Heart right ventricle (tissue), 16 donors: Measurements from ENCODE around the gene ABCA13. TPM values are rescaled to one million over a fixed set of nuclear protein-coding genes. Genes with fewer than 3 reads are reported as not detected.

Experiments used
- ATAC-seq, 8 donors: fragments of 200-7000 bp; cut with Tn5 transposase; one replicate each; pipeline ENCODE4 v1.9.1; 2020; ENCODE audit warnings: mild to moderate bottlenecking in 8 of 8, moderate library complexity in 8 of 8, moderate number of reproducible peaks in 1 of 8
- DNase-seq, 2 donors: peaks; one replicate each; pipeline ENCODE4 v3.0.0-alpha.2; 2020
- H3K27ac ChIP-seq, 10 donors: fragments of 200-600 bp; sonication (generic) in 2 of 10; one replicate each; pipeline versions ENCODE4 v1.5.0 to v1.8.0; 2020 to 2022; ENCODE audit warnings: mild to moderate bottlenecking in 3 of 10
- H3K27me3 ChIP-seq, 7 donors: fragments of 200-600 bp; one replicate each; pipeline ENCODE4 v1.8.0; 2021 to 2022; ENCODE audit warnings: mild to moderate bottlenecking in 2 of 7
- H3K36me3 ChIP-seq, 9 donors: fragments of 200-600 bp; sonication (generic) in 1 of 9; one replicate each; pipeline versions ENCODE4 v1.5.0 to v1.8.0; 2020 to 2022; ENCODE audit warnings: mild to moderate bottlenecking in 2 of 9
- H3K4me1 ChIP-seq, 9 donors: fragments of 200-600 bp; sonication (generic) in 1 of 9; one replicate each; pipeline versions ENCODE4 v1.5.0 to v1.8.0; 2020 to 2022; ENCODE audit warnings: mild to moderate bottlenecking in 4 of 9
- H3K4me3 ChIP-seq, 10 donors: fragments of 200-600 bp; sonication (generic) in 2 of 10; one replicate each; pipeline versions ENCODE4 v1.5.0 to v1.8.0; 2020 to 2022; ENCODE audit warnings: mild to moderate bottlenecking in 7 of 10, moderate library complexity in 2 of 10
- H3K9me3 ChIP-seq, 11 donors: fragments of 200-600 bp in 10 of 11; sonication (generic) in 2 of 11; one replicate each; pipeline versions ENCODE4 v1.5.0 to v1.8.0; 2013 to 2022; ENCODE audit warnings: mild to moderate bottlenecking in 2 of 11, control low read depth in 1 of 11, moderate library complexity in 1 of 11
- WGBS, 2 donors: extraction: QIAGEN DNeasy Blood & Tissue Kit; methylation state at CpG; one replicate each; pipeline ENCODE4 v1.1.7; 2013; ENCODE audit warnings: inconsistent platforms in 1 of 2; 5-methylcytosine and 5-hydroxymethylcytosine counted together
- intact Hi-C, 10 donors: fragments of 100-400 bp; cut with DNase I; formaldehyde crosslinking; loops; one replicate each; pipeline versions ENCODE4 v1.11.1 to v1.14.2; 2022
- polyA plus RNA-seq, 2 donors: library from polyadenylated mRNA; stranded (reverse); fragments of 200-250 nt; gene quantifications; one replicate each; pipeline ENCODE4 v1.2.3, GENCODE V29; 2013
- total RNA-seq, 10 donors: library from RNA; stranded (reverse); fragmentation: NEBNext Ultra II Directional in 3 of 10; extraction: Animal tissue kit (Norgen Biotek cat#: 25700) in 3 of 10; gene quantifications; one replicate each; pipeline versions ENCODE4 v1.2.1 to v1.2.4, GENCODE V29; 2021 to 2023
- TF ChIP-seq, protein P1 (sequence below), 9 donors: fragments of 200-600 bp; sonication (generic) in 2 of 9; IDR thresholded peaks; one replicate each; pipeline versions ENCODE4 v1.5.0 to v1.8.0; 2021 to 2022; ENCODE audit warnings: antibody characterized with exemption in 9 of 9, mild to moderate bottlenecking in 5 of 9, moderate library complexity in 1 of 9
- donor health status: Arrhythmogenic right ventricular cardiomyopathy.
- donor health status: ischemic (EF 13 %, LVEDD 7.1; RV severe dilation, severe dysfunction).
- donor health status: healthy with polysubstance abuse.
- donor health status: DM: no; HTN: yes; CAD: no.
- donor health status: DM: no; HTN: no; CAD: no.
- donor health status: ischemic (EF 25% LVEDD 6.9; RV normal size, moderate dysfunction).
- donor health status: ischemic (EF 25% LVEDD 5.7; RV mildly dilated, moderate dysfunction).
- donor health status: healthy.
- donor health status: DM: yes; HTN: yes; CAD: no.
- donor health status: Ischemic cardiomyopathy.
- donor health status: ischemic (EF 35%, LVEDD 5.7; RV mildly dilated, moderate dysfunction).
- donor health status: nonischemic (EF 11% LVEDD 7.7; RV severe dilation, severe dysfunction).
- donor health status: DM: yes; HTN: yes; CAD: no.
- donor health status: PGD.
- donor health status: ischemic (EF 29% LVEDD 5.4; RV normal size, mild dysfunction).
- donor health status: nonischemic (EF 23%, LVEDD 6.1; RV moderate dilation, normal function).

Gene ABCA13
- total and polyA plus RNA-seq, 12 donors, result 0.01 to 0.37 (median 0.06) TPM; not detected in 1

DNA sequence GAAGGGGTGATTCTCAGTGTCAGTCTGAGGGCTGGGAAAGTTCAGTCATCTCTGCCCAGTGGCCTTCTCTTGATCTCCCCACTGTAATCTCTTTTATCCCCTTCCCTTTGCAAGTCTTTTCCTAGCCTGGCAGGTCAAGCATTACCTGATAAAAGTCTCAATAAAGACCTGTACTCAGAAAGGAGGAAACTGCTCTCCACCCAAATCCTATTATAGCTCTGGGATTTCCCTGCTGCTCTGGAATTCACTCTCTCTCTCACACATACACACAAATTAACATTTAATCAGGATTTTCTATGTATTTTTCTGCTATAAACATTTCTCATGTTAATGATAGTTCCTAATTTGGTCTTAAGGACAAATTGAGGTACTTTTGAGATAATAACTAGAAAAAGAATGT is 46.5 kb downstream of the ABCA13 start:
- H3K36me3 ChIP-seq, result no peaks in the 10 kb centered on the region
- ATAC-seq (no peak), DNase-seq (no peak)
- no peaks in the 10 kb centered on the region for H3K27me3 ChIP-seq
- no peaks in the 10 kb centered on the region for H3K4me1 ChIP-seq
- TF ChIP-seq, protein P1, sequence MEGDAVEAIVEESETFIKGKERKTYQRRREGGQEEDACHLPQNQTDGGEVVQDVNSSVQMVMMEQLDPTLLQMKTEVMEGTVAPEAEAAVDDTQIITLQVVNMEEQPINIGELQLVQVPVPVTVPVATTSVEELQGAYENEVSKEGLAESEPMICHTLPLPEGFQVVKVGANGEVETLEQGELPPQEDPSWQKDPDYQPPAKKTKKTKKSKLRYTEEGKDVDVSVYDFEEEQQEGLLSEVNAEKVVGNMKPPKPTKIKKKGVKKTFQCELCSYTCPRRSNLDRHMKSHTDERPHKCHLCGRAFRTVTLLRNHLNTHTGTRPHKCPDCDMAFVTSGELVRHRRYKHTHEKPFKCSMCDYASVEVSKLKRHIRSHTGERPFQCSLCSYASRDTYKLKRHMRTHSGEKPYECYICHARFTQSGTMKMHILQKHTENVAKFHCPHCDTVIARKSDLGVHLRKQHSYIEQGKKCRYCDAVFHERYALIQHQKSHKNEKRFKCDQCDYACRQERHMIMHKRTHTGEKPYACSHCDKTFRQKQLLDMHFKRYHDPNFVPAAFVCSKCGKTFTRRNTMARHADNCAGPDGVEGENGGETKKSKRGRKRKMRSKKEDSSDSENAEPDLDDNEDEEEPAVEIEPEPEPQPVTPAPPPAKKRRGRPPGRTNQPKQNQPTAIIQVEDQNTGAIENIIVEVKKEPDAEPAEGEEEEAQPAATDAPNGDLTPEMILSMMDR (IDR thresholded peaks at IDR 0.05), result no peak
- intact Hi-C loops, result no loop called here
- no peak overlapping the region for H3K27ac ChIP-seq
- peaks cover 0 to 5% (median 0%) of the 10 kb centered on the region in 11 donors for H3K9me3 ChIP-seq
- no peak overlapping the region for H3K4me3 ChIP-seq

DNA sequence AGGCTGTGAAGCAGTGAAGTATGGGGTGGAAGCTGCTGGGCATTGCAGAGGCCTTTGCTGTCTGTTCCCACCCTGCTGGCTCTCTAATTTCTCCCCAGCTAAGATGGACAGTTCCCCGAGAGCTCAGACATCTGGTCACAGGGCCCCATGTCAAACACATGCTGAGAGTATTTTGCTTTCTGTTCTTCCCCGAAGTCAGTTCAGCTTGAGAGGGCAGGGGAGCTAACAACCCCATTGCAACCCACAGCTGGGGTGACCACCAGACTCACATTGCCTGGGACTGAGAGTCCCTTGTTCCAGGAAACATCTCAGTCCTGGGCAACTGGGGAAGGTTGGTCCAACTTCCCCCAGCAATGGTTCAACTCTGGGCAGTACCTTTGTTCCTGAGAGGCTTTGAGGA is 52.8 kb downstream of the ABCA13 start:
- no peak overlapping the region for H3K4me3 ChIP-seq
- no peak for ATAC-seq
- intact Hi-C loops, result no loop called here
- H3K36me3 ChIP-seq, result no peaks in the 10 kb centered on the region
- H3K4me1 ChIP-seq, result no peaks in the 10 kb centered on the region
- no peak overlapping the region for H3K27ac ChIP-seq
- peaks cover 0 to 4% (median 0%) of the 10 kb centered on the region in 7 donors for H3K27me3 ChIP-seq
- WGBS, 2 donors, result 44 to 77% methylated on average over 2 of the region's 2 CpGs
- DNase-seq, result no peak
- no peaks in the 10 kb centered on the region for H3K9me3 ChIP-seq
- TF ChIP-seq, protein P1 (IDR thresholded peaks at IDR 0.05), result no peak

DNA sequence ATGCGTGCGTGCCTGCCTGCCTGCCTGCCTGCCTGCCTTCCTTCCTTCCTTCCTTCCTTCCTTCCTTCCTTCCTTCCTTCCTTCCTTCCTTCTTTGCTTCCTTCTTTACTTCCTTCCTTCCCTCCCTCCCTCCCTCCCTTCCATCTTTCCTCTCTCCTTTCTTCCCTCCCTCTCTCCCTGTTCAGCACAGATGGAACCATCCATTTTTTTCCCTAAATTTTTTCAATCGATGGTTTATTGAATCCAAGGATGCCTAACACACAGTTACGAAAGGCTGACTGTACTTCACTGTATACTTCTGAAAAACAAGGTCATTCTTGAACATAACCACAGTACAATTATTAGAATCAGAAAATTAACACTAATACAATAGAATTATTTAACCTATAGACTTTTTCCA is 53.8 kb downstream of the ABCA13 start:
- H3K4me3 ChIP-seq, result no peak overlapping the region
- H3K36me3 ChIP-seq, result no peaks in the 10 kb centered on the region
- H3K27me3 ChIP-seq, result peaks cover 0 to 4% (median 0%) of the 10 kb centered on the region in 7 donors
- H3K4me1 ChIP-seq, result no peaks in the 10 kb centered on the region
- no peaks in the 10 kb centered on the region for H3K9me3 ChIP-seq
- TF ChIP-seq, protein P1 (IDR thresholded peaks at IDR 0.05), result no peak
- no peak for DNase-seq
- intact Hi-C loops, result no loop called here
- WGBS, 2 donors, result 83 to 86% methylated on average over 4 of the region's 4 CpGs
- ATAC-seq, result no peak
- no peak overlapping the region for H3K27ac ChIP-seq

DNA sequence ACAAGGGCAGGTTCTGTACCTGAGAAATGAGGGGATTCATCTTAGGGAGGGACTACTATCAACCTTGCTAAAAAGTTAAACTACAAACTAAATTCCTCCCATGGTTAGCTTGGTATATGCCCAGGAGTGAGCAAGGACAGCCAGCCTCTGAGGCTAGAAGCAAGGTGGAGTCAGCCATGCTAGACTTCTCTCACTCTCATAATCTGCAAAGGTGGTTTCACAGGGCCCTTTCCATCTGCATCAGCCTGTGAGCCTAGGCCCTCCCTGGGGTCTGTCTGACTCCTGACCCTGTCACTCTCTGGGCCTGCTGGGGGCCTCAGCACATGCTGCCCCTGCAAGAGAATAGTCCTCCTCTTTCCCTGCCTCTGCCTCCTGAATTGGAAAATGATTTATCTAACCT is 66.1 kb downstream of the ABCA13 start:
- no peak for ATAC-seq
- Histone ChIP-seq H3K27me3 (peaks cover 0 to 8% (median 0%) of the 10 kb centered on the region in 7 donors), H3K4me1 (no peaks in the 10 kb centered on the region), H3K36me3 (no peaks in the 10 kb centered on the region), H3K9me3 (peaks cover 0 to 14% (median 0%) of the 10 kb centered on the region in 11 donors), H3K4me3 (no peak overlapping the region), H3K27ac (no peak overlapping the region)
- TF ChIP-seq, protein P1 (IDR thresholded peaks at IDR 0.05), result no peak
- intact Hi-C loops, result no loop called here
- no peak for DNase-seq
